NCI-H1105 (cell line): ENCODE results near the gene ORC2.
"Not testable (repeated sequence)": the region's sequence is repeated elsewhere in the genome, so short reads cannot be mapped to it uniquely, and the experiment has no call there.

ENCODE experiments used
- DNase-seq: peaks from one replicate; lab custom pipeline; 2025; lab: John Stamatoyannopoulos, UW

The ORC2 gene

GRCh38 chr2:200930947-200931626 is 32.4 kb downstream of the ORC2 start:
- no peak for DNase-seq

DNA sequence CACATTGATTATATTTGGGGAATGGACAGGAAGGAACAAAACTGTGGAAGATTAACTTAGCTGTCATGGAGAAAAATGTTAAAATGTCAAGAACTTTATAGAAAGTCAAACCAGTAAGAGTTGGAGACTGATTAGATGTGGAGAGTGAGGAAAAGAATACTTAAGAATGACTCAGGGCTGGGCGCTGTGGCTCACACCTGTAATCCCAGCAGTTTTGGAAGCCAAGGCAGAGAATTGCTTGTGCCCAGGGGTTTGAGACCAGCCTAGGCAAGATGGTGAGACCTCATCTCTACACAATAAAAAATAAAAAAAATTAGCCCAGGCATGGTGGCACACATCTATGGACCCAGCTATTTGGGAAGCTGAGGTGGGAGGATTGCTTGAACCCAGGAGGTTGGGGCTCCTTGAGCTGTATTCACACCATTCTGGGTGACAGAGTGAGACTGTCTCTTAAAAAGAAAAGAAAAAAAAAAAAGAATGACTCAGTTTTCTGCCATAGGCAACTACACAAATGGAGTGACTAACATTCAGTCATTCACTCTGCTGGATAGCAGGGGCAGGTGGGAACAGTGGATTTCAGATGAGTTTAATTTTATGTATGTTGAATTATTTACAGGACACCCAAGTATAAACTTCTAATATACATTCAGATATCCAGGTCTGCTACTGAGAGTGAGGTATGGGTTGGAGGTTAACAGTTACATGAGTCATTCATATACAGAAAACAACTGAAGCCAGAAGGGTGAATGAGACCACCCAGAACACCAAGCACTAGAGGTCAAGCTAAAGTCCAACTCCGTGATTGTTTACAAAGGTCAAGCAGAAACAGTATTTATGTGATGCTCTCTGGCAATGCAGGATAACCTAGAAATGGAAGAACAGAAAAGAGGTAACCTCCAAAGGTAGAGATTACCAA is 33.9 kb downstream of the ORC2 start:
- no peak for DNase-seq

DNA sequence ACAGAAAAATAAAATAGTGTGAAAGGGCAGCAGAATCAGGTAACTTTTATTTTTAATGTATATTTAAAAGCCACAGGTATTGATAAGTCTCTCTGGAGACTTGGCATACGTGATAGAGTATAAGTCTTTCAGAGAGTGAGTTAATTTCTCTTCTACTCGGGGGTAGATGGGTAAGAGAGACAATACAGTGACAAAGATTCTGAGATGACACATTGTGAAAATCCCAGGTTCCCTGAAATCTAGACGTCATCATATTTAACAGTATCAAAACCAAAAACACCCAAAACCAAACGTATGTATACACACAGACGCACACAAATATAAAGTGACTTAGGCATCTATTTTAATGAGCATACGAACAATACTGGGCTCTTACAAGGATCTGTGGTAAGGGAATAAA is 41.0 kb downstream of the ORC2 start:
- DNase-seq = no peak

DNA sequence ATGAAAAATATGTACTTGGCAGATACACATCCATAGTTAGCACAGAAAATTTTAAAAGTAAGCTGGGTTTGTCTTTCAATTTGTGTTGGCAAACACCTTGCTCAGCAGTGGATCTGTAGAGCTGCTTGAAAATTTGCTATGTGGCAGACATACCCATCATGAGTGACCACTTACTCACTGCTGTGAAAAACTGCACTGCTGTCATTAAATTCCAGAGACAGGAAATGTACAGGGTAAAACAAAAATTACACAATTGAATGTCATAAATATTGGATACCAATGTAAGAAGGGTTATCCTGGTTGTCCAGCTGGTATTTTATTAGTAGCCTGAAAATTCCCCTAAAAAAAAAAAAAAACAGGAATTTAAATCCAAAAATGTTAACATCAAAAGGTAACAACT is 49.8 kb downstream of the ORC2 start:
- no peak for DNase-seq

DNA sequence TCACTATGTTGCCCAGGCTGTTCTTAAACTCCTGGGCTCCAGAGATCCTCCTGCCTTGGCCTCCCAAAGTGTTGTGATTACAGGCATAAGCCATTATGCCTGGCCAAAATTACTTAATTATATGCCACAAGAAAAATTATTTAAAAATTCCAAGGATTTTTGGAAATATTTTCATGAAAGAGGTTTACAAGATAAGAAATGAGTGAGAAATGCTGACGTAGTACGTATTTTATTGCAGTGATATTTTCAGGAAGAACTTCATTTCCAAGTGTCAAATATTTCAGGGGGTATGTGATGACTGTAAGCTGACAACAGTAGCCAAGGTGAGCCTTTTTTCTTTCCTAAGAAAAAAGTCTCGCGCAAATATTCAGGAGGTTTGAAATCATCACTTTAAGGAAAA is 53.5 kb downstream of the ORC2 start:
- no peak for DNase-seq

- DNase-seq = peak; percentile 53
These were observed 57.7 kb downstream of the ORC2 start for GRCh38 chr2:200905618-200906296.

DNA sequence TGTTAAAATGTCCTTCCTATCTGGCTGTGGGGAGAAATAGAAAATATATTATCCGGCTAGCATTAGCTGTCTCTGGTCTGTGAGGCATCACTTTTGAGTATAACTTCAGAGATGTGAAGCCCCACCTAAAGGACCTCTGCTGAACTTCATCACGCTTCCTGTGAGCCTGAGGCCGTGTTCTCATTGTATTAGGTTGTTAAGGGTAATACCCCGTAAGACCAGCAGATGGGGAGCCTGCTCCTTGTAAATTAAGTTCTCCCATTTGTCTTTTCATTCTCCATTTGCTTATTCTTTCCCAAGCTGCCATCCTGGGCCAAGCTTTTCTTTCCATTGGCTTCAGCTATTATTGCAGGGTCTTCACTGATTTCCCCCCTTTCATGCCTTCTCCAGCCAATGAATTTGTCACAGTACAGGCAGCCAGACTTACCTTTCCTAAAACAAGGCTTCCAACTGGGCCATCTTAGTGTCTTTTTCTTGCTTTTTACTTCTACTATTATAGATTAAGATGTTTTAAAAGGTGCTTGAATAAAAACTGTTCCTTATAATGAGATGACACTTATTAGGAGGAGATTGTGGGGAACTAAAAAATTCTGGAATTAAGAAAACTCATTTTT is 61.9 kb downstream of the ORC2 start:
- DNase-seq = peak; percentile 76

- no peak for DNase-seq
These were observed 64.0 kb downstream of the ORC2 start for GRCh38 chr2:200899482-200899881.

- DNase-seq = peak; percentile 93
These were observed 74.5 kb downstream of the ORC2 start, which contains the start of the genes NIF3L1 and PPIL3 for GRCh38 chr2:200888704-200889625. TSS of gene NIF3L1 (plus strand) at chr2:200889371. CDS start at chr2:200891944, 2,573 bp downstream. TSS of gene PPIL3 (minus strand) at chr2:200889077. CDS start at chr2:200887615, 1,462 bp downstream.

- not testable (repeated sequence) for DNase-seq
These were observed 81.7 kb downstream of the ORC2 start for GRCh38 chr2:200881715-200882249.

DNA sequence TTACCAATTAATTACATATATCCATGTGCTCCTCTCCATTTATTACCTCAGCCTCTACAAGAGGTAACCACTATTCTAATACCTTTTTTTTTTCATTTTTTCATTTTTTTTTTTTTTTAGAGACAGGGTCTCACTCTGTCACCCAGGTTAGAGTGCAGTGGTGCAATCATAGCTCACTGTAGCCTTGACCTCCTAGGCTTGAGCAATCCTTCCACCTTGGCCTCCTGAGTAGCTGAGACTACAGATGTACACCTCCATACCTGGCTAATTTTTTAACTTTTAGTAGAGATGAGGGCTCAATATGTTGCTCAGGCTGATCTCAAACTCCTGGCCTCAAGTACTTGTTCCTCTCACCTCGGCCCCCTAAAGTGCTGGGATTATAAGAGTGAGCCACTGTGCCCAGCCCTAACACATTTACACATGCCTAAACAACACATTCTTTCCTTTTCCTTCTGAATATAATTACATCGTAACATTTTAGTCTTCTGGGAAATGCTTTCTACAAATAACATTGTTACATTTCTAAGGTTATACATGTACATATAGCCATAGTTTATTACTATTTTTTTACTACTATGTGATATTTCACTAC is 85.1 kb downstream of the ORC2 start:
- DNase-seq = no peak

GRCh38 chr2:200877443-200877842 is 86.0 kb downstream of the ORC2 start:
- DNase-seq = no peak

DNA sequence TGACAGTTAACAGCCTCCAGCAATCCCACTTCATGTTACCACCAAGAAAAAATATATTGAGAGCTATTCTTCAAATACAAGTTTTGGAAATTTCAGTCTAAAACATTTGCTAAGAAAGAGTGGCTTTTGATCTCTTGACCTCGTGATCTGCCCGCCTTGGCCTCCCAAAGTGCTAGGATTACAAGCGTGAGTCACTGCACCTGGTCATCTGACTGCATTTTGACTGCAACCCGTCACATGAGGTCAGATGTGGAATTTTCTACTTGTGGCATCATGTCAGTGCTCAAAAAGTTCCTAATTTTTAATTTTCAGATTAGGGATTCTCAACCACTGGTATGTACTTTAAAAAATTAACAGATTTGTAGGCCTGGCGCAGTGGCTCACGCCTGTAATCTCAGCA is 89.9 kb downstream of the ORC2 start:
- DNase-seq = no peak

DNA sequence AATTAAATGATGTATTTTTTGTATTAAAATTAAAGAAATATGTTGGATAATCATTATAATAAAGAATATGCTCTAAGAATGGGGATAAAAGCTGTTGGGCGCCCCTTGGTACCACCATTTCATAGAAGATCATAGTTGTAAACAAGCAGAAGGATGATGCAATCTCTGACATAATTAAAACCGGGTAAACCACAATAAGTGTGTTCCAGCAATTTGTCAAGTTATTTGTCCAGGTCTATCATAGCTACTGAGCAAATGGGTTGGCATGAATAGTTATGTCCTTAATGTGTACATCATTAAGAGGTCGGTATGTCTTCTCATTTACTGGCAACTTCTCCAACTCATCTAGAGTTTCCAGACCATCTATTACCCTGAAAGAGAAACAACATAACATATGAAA is 92.3 kb downstream of the ORC2 start:
- no peak for DNase-seq

DNA sequence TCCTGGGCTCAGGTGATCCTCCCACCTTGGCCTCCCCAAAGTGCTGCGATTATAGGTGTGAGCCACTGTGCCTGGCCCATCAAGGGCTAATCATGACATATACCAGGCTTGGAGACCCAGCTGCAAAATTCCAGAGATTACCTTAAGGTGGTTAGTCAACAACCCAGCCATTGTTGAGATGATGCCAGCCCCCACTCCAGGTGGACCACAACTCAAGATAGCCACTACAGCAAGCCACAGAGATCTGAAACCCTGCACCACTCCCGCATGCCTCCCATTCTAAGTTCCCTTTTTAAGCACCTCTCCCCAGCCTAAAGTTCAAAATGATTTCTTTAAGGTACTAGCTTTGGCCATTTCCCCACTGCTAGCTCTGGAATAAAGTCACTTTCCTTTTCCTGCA is 94.4 kb downstream of the ORC2 start:
- no peak for DNase-seq

DNA sequence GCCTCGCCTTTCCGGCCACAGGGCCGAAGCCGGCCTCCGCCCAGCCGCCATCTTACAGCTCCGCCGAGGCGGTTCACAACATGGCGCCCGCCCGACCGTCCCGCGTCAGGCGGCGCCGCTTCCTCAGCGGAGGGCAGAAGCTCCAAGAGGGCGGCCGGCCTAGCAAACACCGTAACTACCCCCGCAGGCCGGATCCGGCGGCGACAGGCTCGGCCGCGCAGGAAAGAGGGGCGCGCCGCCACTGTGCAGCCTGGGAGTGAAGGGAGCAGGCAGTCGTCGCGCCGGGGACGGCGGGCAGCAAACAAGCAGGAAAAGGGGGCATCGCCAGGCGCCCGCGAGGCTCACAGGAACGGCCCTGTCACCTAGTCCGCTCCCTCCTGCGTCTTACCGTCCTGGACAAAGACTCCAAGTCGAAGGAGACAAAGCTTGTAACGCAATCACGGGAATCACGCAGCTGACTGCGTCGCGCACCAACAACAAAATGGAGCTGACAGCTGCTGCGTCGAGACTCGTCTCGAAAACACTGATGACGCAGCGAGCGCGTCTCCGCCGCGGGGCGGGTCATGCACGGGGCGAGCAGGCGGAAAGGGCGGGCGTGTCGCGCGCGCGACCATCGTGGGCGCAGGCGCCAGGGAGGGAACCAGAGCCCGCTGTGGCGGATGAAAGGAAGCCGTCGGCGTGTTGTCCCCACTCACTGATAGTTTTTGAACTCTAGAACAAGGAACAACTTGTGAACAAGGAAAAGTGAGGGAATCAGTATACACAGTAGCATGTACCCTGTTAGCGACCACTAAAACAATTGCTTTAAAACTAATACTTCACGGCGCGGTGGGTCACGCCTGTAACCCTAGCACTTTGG is 99.1 kb downstream of the ORC2 start, which contains the start of gene CLK1:
Gene CLK1, minus strand, starts transcription at position 483 of the 859 bp plus-strand sequence. CDS start 2,796 bp downstream, outside the sequence.
- DNase-seq = peak; percentile 88

GRCh38 chr2:200863782-200864175 is 99.7 kb downstream of the ORC2 start:
- DNase-seq = no peak

DNA sequence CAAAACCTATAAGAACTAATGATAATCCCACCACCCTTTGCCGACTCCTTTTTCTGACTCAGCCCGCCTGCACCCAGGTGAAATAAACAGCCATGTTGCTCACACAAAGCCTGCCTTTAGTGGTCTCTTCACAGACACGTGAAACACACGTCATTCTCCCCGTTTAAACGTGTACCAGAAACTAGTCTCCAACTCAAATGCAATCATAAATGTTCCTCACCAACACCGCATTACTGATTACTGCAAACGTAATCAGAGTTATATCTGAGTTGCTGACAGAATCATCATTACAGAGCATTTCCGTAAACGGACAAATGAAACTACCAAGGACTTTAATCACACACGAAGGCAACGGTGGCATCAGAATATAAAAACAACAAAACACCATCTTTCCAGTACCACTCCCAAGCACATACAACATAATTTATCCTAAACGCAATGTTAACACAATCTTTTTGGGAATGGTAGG is 100.9 kb downstream of the ORC2 start:
- DNase-seq = peak; percentile 9

DNA sequence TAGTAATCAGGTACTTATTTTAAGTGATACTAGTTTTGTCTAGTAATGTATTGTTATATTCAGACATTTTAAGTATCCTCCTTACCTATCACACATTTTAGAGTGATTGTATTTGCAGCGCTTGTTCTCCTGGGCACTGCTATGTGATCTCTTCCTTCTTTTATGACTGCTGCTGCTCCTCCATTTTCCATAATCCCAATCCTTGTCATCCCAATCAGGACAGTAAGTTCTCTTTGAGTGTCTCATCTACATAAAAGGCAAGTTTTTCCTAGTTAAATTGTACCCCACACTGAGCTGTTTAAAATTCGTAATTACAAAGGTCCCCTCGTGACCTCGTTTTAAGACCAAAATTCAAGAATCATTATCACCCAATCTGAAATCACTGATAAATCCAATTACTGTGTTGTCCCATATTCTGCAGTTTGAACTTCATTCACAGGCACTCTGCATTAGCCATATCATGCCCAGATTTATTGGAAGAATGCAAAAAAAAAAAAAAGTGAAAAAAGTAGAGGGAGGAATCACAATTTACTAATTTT is 101.8 kb downstream of the ORC2 start:
- no peak for DNase-seq
